OCI-LY1 (cell line): Measurements from ENCODE around the gene BMERB1.

Source experiments
- H2AFZ ChIP-seq: fragments of 200-600 bp; sonication (generic), shearing (Covaris generic); 2 replicates; pipeline ENCODE4 v1.6.0; 2014; ENCODE audit warnings: antibody characterized with exemption, mild to moderate bottlenecking, low read length
- H3F3A ChIP-seq: fragments of 200-600 bp; sonication (generic), shearing (Covaris generic); 2 replicates; pipeline ENCODE4 v1.6.0; 2014; ENCODE audit warnings: mild to moderate bottlenecking, antibody characterized with exemption, low read length, moderate library complexity; ENCODE audit not compliant: insufficient read depth
- H3K27ac ChIP-seq: fragments of 200-600 bp; sonication (generic); 2 replicates; pipeline ENCODE4 v1.5.1; 2014; ENCODE audit warnings: low read length, mixed run types, mild to moderate bottlenecking, low read depth; ENCODE audit not compliant: poor library complexity, severe bottlenecking
- H3K27me3 ChIP-seq: fragments of 200-600 bp; sonication (generic); 2 replicates; pipeline ENCODE4 v1.6.0; 2014; ENCODE audit warnings: antibody characterized with exemption, mild to moderate bottlenecking, low read length, moderate library complexity; ENCODE audit not compliant: insufficient read depth
- H3K36me3 ChIP-seq: fragments of 200-600 bp; sonication (generic); 2 replicates; pipeline ENCODE4 v1.6.1; 2014; ENCODE audit warnings: mild to moderate bottlenecking, antibody characterized with exemption, low read length, moderate library complexity, mixed read lengths; ENCODE audit not compliant: insufficient read depth
- H3K4me1 ChIP-seq: fragments of 200-600 bp; sonication (generic); 2 replicates; pipeline ENCODE4 v1.5.1; 2014; ENCODE audit warnings: mild to moderate bottlenecking, low read length, moderate library complexity; ENCODE audit not compliant: insufficient read depth, severe bottlenecking
- H3K4me2 ChIP-seq: fragments of 200-600 bp; sonication (generic), shearing (Covaris generic); 2 replicates; pipeline ENCODE4 v1.6.1; 2014; ENCODE audit warnings: low read length
- H3K4me3 ChIP-seq: fragments of 200-600 bp; sonication (generic); 2 replicates; pipeline ENCODE4 v1.5.1; 2014; ENCODE audit warnings: low read length, low read depth, mild to moderate bottlenecking, mixed read lengths; ENCODE audit not compliant: poor library complexity, severe bottlenecking
- H3K79me2 ChIP-seq: fragments of 200-600 bp; shearing (Covaris generic); 2 replicates; pipeline ENCODE4 v1.6.1; 2016; ENCODE audit warnings: mixed run types, low read length, mixed read lengths; ENCODE audit not compliant: insufficient read depth
- H3K9ac ChIP-seq: fragments of 200-600 bp; sonication (generic), shearing (Covaris generic); 2 replicates; pipeline ENCODE4 v1.6.1; 2014; ENCODE audit warnings: mild to moderate bottlenecking, low read length, mixed read lengths
- H3K9me2 ChIP-seq: fragments of 200-600 bp; sonication (generic), shearing (Covaris generic); 2 replicates; pipeline ENCODE4 v1.6.1; 2014; ENCODE audit warnings: low read depth, mild to moderate bottlenecking, low read length, mixed read lengths
- H3K9me3 ChIP-seq: fragments of 200-600 bp; shearing (Covaris generic); 2 replicates; pipeline ENCODE4 v1.6.1; 2014; ENCODE audit warnings: low read length, mixed read lengths
- H4K20me1 ChIP-seq: fragments of 200-600 bp; sonication (generic), shearing (Covaris generic); 2 replicates; pipeline ENCODE4 v1.6.0; 2016; ENCODE audit warnings: mild to moderate bottlenecking, low read length; ENCODE audit not compliant: insufficient read depth
- EZH2 ChIP-seq: fragments of 200-600 bp; sonication (generic), shearing (Covaris generic); IDR thresholded peaks from 2 replicates; pipeline ENCODE4 v1.8.0; 2017; ENCODE audit warnings: borderline replicate concordance, mixed run types, mild to moderate bottlenecking, antibody characterized with exemption, low read length, moderate library complexity, mixed read lengths
- TF ChIP-seq, protein P1 (sequence below): fragments of 200-600 bp; sonication (generic), shearing (Covaris generic); IDR thresholded peaks from 2 replicates; pipeline ENCODE4 v1.5.1; 2017; ENCODE audit warnings: mild to moderate bottlenecking, antibody characterized with exemption, low read length, moderate library complexity, mixed read lengths

The BMERB1 gene

DNA sequence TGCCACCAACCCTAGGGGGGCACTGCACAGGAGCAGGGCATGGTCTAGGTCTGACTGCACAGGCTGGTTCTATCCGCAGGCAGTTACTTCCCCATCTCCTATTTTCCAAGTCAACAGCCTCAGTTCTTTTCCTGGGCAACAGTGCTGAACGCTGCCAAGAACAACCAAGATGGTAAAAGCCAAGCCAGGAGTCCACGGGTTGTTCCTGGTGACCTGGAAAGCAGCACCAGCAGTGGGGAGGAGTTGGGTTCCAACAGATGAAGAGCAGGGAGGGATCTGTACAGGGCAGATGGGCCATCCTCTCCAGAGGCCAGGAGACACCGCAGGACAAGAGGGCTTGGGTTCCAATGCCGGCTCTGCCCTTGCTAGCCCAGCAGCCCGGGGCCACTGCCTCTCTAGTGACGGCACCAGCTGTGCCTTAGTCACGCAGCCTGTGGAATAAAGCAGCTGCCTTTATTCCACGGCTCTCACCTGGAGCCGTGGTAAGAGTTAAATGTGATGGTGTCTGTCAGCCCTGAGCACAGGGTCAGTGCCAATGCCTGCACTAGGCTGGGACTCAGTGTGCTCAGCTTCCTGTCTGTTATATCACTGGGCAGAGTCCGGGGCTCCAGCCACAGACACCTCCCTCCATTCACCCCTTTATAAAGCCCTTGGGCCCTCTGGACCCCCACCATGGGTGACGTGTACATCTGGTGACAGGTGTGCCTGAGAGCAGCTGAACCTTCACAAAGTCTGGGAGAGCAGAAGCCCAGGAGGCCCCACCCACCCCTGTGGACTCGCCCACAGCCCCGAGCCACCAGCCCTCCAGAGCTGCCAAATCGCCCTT is 163.6 kb downstream of the BMERB1 start:
- Histone ChIP-seq H3K4me2 (no peak overlapping the region), H3K9me2 (no peaks in the 10 kb centered on the region), H4K20me1 (no peaks in the 10 kb centered on the region), H3K9ac (no peak overlapping the region), H2AFZ (no peak overlapping the region), H3K27me3 (no peaks in the 10 kb centered on the region), H3K79me2 (no peaks in the 10 kb centered on the region), H3K9me3 (no peaks in the 10 kb centered on the region), H3F3A (no peaks in the 10 kb centered on the region), H3K4me1 (peaks cover 7% of the 10 kb centered on the region), H3K4me3 (no peak overlapping the region), H3K36me3 (peaks cover 82% of the 10 kb centered on the region), H3K27ac (no peak overlapping the region)
- TF ChIP-seq, protein P1, sequence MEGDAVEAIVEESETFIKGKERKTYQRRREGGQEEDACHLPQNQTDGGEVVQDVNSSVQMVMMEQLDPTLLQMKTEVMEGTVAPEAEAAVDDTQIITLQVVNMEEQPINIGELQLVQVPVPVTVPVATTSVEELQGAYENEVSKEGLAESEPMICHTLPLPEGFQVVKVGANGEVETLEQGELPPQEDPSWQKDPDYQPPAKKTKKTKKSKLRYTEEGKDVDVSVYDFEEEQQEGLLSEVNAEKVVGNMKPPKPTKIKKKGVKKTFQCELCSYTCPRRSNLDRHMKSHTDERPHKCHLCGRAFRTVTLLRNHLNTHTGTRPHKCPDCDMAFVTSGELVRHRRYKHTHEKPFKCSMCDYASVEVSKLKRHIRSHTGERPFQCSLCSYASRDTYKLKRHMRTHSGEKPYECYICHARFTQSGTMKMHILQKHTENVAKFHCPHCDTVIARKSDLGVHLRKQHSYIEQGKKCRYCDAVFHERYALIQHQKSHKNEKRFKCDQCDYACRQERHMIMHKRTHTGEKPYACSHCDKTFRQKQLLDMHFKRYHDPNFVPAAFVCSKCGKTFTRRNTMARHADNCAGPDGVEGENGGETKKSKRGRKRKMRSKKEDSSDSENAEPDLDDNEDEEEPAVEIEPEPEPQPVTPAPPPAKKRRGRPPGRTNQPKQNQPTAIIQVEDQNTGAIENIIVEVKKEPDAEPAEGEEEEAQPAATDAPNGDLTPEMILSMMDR = no peak
- no peak for TF ChIP-seq EZH2

DNA sequence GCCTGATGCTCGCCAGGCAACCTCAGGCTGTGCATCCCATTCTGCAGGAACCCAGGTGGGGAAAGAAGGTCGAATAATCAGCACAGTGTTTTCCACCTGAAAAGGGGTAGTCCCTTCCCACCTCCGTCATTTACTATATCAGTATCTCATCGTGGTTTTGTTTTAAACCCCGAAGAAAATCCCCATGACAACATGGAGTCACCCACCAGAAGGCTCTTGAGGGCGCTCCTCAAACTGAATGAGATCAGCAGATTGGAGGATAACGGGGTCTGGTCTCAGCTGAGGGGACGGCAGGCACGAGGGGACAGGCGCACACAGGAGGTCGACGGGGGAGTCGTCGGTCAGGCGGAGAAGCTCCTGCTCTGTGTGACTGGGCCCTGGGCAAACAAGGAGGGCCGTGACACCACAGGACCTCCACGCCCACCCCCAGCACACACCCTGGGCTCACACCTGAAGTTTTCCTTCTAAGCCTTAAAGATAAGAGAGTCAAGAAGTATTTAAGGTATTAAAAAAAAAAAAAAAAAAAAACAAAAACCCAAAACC is 164.3 kb downstream of the BMERB1 start:
- H3K4me2 ChIP-seq = no peak overlapping the region
- no peaks in the 10 kb centered on the region for H3K9me3 ChIP-seq
- no peaks in the 10 kb centered on the region for H3K79me2 ChIP-seq
- H3K9me2 ChIP-seq = no peaks in the 10 kb centered on the region
- H3K4me1 ChIP-seq = peaks cover 7% of the 10 kb centered on the region
- H3K27ac ChIP-seq = no peak overlapping the region
- no peaks in the 10 kb centered on the region for H3F3A ChIP-seq
- no peaks in the 10 kb centered on the region for H4K20me1 ChIP-seq
- H2AFZ ChIP-seq = no peak overlapping the region
- TF ChIP-seq EZH2 = no peak
- TF ChIP-seq, protein P1 = no peak
- no peak overlapping the region for H3K9ac ChIP-seq
- no peak overlapping the region for H3K4me3 ChIP-seq
- peaks cover 89% of the 10 kb centered on the region for H3K36me3 ChIP-seq
- H3K27me3 ChIP-seq = no peaks in the 10 kb centered on the region

DNA sequence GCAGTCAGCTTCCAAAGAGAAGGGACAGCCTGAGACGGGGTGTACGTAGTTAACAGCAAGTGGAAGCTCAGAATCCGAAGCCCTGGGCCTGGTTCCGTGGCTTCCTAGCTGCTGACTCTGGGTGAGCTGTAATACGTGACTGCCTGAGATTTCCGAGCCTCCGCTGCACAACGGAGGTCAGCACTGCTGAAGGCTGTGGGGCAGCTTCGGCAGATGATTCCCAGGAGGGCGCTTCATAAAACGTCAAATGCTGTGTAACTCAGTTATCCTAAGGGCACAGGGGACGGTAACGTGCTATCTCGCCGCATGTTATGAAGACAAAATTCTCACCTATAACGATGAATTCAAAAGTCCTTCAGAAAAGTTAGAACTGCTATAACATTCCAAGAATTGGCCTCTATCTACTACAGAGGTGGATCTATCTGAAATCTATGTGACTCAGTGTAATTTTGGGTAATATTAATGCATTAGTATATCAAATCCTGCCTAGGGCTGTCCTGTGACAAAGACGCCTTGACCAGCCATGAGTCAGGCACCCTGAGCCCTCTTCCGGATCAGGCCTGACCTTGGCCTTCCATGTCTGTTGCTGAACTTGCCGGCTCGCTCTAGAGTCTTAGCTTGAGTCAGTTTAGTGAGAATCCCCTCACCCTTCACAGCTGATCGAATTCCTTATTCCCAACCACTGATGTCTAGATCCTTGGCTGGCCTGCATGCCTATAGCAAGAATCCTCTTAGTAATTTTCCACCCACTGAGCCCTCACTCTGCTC is 165.1 kb downstream of the BMERB1 start:
- TF ChIP-seq, protein P1 = no peak
- no peak for TF ChIP-seq EZH2
- no peaks in the 10 kb centered on the region for H4K20me1 ChIP-seq
- no peaks in the 10 kb centered on the region for H3F3A ChIP-seq
- peaks cover 7% of the 10 kb centered on the region for H3K4me1 ChIP-seq
- H3K79me2 ChIP-seq = no peaks in the 10 kb centered on the region
- no peak overlapping the region for H3K4me2 ChIP-seq
- no peaks in the 10 kb centered on the region for H3K27me3 ChIP-seq
- peaks cover 97% of the 10 kb centered on the region for H3K36me3 ChIP-seq
- H2AFZ ChIP-seq = no peak overlapping the region
- no peak overlapping the region for H3K9ac ChIP-seq
- H3K9me3 ChIP-seq = no peaks in the 10 kb centered on the region
- H3K9me2 ChIP-seq = no peaks in the 10 kb centered on the region
- no peak overlapping the region for H3K4me3 ChIP-seq
- no peak overlapping the region for H3K27ac ChIP-seq
